HuH-7 (cell line): Measurements from ENCODE around the gene SIL1.
"Not testable (repeated sequence)": the region's sequence is repeated elsewhere in the genome, so short reads cannot be mapped to it uniquely, and the experiment has no call there.

Source experiments
- DNase-seq: peaks from one replicate; pipeline ENCODE4 v3.0.0; 2011; ENCODE audit warnings: low spot score

The SIL1 gene

DNA sequence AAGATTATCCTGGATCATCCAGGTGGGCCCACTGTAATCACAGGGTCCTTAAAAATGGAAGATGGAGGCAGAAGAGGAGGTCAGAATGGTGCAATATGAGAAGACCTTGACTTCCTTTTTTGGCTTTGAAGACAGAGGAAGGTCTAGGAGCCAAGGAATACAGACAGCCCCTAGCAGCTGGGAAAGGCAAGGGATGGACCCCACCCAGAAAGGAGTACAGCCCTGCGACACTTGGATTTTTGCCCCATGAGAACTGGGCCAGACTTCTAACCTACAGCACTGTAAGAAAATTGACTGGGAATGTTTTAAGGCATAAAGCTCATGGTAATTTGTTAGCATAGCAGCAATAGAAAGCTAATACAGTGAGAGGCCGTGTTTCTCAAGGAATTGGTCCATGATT lies 256.1 kb downstream of the SIL1 start:
- no peak for DNase-seq

GRCh38 chr5:138938526-138938925 lies 259.6 kb downstream of the SIL1 start:
- no peak for DNase-seq

DNA sequence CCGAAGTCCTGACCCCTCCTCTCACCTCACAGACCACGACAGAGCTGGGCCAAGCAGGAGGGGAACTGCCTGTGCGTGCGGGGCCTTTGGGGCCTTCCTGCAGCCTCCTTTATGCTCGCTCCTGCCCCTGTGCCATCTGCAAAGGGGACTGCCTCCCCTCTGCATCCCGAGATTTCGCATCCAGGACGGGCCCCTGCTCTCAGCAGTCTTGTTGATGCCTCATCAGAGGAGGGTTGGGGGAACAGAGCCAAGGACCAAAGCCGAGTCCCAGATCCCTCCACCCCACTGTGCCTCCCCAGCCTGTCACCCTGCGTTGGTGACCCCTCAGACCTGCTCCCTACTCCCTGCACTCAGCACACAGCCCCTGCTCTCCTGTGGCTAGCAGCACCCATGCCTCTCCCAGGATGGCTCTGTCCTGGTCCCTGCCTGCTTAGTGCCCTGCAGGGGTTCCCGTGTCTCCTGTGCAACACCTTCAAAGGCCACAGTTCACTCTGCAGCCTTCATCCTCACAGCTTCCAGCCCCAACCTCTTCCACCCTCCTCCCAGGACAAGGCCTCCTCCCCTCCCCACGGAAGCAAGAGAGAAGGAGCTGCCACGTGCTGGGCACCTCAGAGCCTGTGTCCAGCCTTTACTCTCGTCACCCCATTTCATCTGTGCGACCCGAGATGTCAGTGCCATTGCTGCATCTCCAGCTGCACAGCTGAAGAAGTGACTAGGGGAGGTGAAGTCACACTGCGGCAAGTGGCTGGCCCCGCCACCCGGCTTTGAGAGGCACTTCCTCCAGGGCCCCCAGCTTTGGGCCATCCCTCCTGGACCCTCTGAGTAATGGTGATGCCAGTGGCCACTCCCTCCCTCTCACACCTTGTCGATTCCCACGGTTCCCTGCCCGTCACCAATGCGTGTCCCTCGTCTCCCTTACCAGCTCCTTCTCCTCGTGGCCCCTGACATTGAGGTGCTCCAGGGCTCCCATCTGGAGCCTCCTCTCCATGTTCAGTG lies 260.5 kb downstream of the SIL1 start:
- DNase-seq, result no peak

GRCh38 chr5:138936968-138937345 lies 261.2 kb downstream of the SIL1 start:
- DNase-seq, result no peak

DNA sequence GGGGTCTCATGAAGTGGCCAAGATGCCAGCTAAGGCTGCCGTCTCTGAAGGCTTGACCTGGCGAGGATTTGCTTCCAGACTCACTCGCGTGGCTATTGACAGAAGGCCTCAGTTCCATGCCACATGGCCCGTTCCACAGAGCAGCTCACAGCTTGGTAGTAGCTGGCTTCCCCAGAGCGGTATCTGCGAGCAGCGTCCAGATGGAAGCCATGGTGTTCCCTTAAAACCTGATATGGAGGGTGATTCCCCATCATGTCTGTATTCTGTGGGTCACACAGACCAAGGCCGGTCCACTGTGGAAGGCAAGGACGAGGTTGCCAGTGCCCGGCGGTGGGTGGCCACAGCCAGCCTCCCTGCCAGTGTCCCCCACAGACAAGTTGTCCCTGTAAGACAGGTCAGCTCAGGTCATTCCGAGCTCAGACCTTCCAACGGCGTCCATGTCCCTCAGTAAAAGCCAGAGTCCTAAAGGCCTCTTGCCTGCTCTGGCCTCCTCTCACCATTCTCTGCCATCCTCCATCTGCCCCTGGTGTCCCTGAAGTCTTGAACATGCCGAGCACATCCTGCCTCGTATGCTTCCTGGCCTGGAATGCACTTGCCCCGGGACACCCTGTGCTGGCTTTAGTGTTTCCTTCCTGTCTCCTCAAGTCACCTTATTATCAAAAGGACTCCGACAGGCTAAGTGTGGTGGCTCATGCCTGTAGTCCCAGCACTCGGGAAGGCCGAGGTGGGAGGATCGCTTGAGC lies 261.8 kb downstream of the SIL1 start:
- DNase-seq, result no peak

- no peak for DNase-seq
Measured at GRCh38 chr5:138935466-138935865, 262.7 kb downstream of the SIL1 start.

DNA sequence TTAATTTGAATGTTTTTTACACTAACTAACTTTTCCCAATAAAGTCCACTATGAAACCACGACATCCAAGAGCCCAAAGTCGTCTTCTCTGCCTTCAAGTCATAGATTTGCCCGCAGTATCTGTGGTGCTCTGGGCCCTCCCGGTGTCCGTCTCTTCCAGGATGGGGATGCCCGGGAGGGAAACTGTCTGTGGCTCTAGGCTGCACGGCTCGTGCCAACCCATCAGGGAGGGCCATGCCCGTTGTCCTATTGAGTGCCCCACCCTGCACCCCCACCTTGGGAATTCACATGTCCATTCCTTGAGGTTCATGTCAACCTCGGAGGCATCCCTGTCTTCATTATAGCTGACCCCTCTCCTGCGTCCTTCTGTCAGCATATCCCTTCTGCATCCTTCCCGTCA lies 263.2 kb downstream of the SIL1 start:
- no peak for DNase-seq

- DNase-seq, result no peak
Measured at GRCh38 chr5:138933522-138934290, 264.5 kb downstream of the SIL1 start.

DNA sequence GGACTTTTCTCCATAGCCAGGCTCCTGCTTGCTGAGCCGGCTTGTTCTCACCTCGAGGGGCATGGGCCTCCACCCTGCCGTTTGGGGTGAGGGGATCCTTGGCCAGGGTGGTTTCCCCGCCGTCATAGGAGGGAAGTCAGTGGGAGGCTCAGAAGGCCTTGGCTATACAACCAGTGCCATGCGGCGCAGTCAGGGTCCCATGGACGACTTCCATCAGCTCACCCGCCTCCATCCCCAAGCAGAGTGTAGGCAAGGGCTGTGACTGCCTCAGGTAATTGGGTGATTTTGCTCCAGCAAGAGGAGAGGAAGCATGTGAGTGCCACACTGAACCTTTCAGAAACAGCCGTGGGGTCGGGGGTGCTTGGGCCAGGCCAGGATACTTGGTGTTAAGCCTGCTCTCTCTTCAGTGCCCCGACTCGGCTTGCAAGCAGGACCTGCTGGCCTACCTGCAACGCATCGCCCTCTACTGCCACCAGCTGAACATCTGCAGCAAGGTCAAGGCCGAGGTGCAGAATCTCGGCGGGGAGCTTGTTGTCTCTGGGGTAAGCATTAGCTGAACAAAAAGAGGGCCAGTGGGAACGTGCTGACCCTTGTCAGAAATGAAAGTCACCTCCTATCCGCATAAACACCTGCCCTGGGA lies 265.9 kb downstream of the SIL1 start:
- DNase-seq, result no peak

- DNase-seq, result no peak
Measured at GRCh38 chr5:138930371-138931097, 267.6 kb downstream of the SIL1 start.

- DNase-seq, result no peak
Measured at GRCh38 chr5:138929571-138929955, 268.6 kb downstream of the SIL1 start.

- no peak for DNase-seq
Measured at GRCh38 chr5:138927979-138928378, 270.2 kb downstream of the SIL1 start.

DNA sequence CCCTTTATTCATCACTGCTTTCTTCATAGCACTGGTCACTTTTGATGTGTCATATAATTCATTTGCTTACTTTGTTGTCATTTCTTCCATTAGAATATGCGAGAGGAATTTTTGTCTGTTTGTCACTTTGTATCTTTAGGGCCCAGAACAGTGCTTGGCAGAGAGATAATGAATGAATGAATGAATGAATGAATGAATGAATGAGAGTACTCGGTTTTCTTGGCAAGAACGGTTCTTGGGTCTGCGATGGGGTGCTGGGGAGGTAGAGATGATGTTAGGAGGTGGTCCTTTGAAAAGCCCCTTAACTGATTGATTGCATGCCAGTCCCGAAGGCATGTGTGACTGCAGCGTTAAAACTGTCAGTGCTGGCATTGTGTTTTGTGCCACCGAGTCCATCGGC lies 270.6 kb downstream of the SIL1 start:
- DNase-seq, result no peak

DNA sequence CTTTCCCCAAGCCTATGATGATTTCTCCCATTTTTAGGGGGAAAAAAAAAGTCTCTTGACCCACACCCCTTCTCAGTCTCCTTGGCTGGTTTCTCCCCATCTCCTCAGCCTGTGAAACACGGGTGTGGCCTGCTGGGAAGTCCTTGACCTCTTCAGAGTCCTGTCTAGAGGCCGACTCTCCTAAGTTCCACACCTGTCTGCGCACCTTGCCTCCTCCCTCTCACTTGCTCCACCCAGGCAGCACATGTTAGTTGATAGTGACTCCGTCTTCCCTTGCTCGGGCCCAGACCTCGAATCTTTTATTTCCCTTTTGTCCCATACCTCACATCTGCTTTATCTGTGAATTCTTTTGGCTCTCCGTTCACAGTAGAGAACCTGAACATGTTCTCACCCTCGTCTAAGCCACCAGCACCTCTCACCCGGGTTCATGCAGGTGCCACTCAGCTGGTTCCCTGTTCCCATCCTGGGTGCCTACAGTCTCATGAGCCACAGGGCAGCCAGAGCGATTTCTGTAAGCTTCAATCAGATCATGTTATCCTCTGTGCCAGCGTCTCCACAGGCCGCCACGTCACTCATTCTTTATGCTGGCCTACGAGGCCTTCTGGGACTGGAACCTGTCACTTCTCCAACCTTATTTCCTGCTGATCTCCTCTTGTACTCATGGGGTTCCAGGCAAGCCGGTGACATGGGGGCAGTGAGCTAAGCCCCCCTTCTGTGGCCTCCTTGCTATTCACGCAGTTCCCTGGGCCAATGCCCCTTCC lies 271.3 kb downstream of the SIL1 start:
- no peak for DNase-seq

DNA sequence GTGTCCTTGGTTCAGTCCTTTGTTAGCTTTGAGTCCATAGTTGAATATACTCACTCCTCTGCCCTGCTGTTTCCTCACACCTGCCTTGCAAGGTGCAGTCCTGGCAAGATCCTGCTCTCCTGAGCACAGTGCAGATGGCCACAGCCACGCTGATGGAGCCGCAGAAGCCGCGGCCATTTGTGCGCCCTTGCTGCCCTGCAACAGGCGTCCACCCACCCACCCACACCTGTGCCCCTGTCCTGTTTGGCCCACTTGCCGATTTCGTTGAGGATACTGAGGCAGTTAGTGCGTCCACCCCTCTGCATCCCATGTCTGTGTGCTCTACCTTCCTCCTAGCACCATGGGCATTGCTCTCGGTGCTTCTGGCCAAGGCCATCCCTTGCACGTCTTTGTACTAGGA lies 271.9 kb downstream of the SIL1 start:
- DNase-seq, result no peak

GRCh38 chr5:138925090-138925635 lies 273.0 kb downstream of the SIL1 start:
- no peak for DNase-seq

GRCh38 chr5:138922494-138922893 lies 275.7 kb downstream of the SIL1 start:
- DNase-seq, result no peak

GRCh38 chr5:138921362-138921761 lies 276.8 kb downstream of the SIL1 start:
- not testable (repeated sequence) for DNase-seq

DNA sequence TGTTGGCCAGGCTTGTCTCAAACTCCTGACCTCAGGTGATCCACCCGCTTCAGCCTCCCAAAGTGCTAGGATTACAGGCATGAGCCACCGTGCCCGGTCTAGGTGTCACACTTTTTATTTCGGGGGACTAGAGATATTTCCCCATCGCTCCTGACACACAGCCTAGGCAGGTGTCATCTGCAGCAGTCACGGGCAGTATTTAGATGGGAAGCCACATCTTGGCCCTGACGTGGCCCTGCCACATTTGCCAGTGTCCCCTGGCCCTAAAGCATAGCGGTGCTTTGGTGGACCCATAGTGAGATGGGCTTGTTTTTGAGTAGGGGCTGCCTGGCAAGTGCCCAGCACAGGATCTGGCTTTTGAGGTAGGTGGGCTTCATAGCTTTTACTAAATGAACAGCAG lies 278.0 kb downstream of the SIL1 start:
- no peak for DNase-seq

- DNase-seq, result no peak
Measured at GRCh38 chr5:138918686-138919085, 279.5 kb downstream of the SIL1 start.
